GM15510 (cell line): ENCODE measurements around the gene NDUFB3.

Experiments
- POLR2A ChIP-seq: IDR thresholded peaks from 3 replicates; pipeline ENCODE4 v1.6.1; 2011; ENCODE audit warnings: borderline replicate concordance; ENCODE audit not compliant: insufficient read length; ENCODE audit errors: extremely low read depth

Gene NDUFB3

DNA sequence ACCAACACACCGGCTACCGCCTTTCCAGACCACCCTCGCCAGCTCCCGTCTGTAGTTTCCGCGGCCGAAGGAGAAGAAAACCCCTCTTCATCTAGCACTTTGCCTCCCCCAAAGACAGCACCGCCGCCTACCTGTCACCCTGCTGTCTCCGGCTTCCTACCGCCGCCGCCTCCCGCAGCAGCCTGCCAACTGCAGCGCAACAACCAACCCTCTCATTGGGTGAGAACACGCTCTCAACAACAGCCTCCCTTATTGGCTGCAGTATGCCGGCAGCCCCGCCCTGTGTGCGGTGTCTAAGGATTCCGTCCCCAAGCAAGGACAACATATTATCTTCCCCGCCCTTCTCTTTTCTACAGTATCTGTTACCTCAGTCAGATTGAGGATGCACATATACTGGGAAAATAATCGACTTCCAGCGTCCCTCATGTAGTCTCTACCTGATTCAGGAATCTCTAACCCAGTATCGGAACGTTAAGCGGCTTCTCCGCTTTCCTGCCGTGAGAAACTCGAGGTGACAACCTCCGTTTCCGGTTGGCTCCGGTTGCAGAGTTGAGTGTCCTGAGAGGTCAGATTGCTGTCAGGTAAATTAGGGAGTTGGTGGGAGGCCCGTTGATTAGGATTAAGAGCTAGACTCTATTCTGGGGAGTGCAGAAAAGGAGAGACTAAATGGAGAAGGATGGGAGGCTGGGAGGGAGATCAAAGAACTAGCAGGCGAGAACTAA is at the start of gene NDUFB3, which contains the start of gene HYCC2:
NDUFB3 (plus strand) TSS at position 523 of the 722 bp plus-strand sequence. CDS start 6,882 bp downstream, outside the sequence.
HYCC2 (minus strand) TSS at position 193 of the 722 bp plus-strand sequence. CDS start 47,662 bp downstream, outside the sequence.
- peak; percentile 42 for TF ChIP-seq POLR2A

- no peak for TF ChIP-seq POLR2A
Observed at GRCh38 chr2:201024518-201024917, 47.3 kb upstream of the NDUFB3 start.

DNA sequence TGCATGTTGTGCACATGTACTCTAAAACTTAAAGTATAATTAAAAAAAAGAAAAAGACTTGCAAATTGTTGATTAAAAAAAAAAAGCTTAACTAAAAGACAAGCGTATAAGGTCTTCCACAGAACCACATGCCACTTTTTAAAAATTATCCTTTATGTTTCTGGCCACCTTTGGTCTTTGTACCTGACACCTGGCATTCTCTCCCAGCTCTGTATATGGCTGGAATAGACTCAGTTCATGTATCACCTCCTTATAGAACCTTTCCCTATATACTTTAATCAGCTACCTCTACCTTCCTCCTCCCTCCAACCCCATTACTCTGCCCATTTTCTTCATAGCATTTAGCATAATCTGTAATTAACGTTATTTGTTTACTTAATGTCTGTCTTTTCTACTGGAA is 32.9 kb upstream of the NDUFB3 start:
- TF ChIP-seq POLR2A = no peak

GRCh38 chr2:201040867-201041628 is 30.8 kb upstream of the NDUFB3 start:
- no peak for TF ChIP-seq POLR2A

GRCh38 chr2:201046881-201047280 is 24.9 kb upstream of the NDUFB3 start:
- no peak for TF ChIP-seq POLR2A

GRCh38 chr2:201049455-201049854 is 22.3 kb upstream of the NDUFB3 start:
- TF ChIP-seq POLR2A = no peak

- TF ChIP-seq POLR2A = no peak
Observed at GRCh38 chr2:201057087-201057521, 14.7 kb upstream of the NDUFB3 start.

- TF ChIP-seq POLR2A = no peak
Observed at GRCh38 chr2:201057715-201058248, 14.0 kb upstream of the NDUFB3 start.

DNA sequence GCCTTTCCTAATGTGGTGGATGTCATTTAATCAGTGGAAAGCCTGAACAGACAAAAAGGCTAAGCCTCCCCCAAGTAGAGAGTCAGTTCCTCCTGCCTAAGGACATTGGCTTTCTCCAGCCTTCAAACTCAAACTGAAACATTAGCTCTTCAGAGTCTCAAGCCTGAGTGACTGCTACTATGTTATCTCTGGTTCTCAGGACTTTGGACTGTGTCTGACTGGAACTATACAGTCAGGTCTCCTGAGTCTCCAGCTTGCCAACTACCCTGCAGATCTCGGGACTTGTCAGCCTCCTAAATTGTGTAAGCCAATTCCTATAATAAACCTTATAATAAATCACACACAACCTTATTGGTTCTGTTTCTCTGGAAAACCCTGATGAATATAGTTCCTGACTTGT is 12.9 kb upstream of the NDUFB3 start:
- TF ChIP-seq POLR2A = no peak

DNA sequence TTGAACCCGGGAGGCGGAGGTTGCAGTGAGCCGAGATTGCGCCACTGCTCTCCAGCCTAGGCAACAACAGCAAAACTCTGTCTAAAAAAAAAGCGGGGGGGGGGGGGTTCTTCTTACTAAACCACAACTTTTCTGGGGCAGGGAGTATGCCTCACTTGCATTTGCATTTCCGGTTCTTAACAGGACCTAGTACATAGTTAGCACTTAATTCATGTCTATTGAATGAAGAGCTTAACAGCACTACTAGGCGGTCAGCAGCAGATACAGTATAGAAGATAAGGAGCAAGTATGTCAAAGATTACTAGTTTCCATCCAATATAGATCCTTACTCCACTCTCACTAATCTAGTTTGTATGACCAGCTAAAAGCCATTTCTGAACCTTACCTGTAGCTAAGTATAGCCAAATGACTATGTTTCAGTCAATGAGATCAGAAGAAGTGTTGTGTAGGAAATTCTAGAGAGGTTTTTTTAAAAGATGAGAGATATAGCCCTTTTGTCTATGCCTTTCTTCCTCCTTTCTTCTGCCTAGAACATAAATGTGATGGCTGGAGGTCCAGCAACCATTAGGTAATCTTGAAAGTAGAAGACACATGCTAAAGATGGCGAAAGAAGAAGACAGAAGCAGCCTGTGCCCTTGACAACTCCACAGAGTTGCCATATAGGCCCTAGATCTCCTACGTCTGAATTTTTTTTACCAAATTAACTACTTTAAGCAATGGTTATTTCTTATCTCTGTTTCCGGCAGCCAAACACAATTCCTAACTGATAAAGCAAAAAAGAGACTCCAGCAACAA is 11.6 kb upstream of the NDUFB3 start:
- TF ChIP-seq POLR2A = no peak

DNA sequence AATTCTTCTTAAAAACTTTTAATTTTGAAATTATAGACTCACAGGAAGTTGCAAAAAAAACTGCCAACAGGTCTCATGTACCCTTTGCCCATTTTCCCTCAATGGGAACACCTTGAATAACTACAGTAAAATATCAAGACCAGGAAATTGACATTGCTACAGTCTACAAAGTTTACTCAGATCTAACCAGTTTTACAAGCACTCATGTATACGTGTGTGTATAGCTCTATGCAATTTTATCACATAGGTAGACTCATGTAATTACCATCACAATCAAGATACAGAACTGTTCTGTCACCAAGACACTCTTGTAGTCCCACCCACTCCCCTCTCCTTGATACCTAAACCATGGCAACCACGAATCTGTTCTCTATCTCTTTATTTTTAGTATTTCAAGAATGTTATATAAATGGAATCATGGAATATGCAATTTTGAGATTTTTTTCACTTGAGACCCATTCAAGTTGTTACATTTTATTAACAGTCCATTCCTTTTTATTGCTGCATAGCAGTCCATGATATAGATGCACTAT is 6.9 kb upstream of the NDUFB3 start:
- no peak for TF ChIP-seq POLR2A

DNA sequence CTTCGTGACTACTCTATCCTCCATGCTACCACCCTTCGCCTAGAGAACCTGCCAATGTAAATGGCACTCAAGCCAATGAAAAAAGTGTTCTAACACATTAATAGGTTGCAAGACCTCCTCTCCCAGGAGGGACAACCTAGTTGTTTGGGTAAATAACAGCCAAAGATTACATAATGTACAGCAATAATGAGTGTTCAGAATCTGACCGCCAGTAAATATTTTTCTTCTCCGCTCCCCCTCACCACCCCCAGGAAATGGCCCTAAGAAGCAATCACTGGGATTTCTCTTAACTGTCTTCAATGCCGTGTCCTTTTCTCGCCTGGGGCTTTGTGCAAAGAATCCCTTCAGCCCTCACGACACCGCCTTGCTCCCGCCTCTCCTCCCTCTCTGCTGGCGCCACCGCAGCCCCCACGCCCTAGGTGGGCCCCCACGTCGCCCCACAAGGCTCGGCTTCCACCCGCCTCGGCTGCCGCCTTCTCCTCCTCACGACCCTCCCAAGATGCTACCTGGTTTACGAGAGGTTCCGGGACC is 788 bp upstream of the NDUFB3 start:
- TF ChIP-seq POLR2A = no peak

GRCh38 chr2:201072201-201072530 is 365 bp downstream of the NDUFB3 start:
- no peak for TF ChIP-seq POLR2A

DNA sequence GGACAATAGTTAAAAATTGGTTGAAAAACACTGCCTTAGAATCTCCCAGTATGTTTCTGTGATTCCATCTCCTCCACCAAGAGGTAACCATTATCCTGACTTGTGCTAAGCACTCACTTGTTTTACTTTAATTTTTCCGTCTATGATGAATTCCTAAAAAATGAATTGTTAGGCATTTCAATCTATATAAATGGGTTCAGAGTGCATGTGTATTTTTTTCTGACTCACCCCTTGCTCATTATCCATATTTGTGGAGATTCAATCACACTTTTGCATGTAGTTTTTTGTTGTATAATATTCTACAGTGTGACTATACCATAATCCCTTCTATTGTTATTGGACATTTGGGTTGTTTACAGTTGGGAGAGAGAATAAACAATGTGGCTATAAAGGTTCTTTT is 1.3 kb downstream of the NDUFB3 start:
- TF ChIP-seq POLR2A = no peak

GRCh38 chr2:201074996-201075395 is 3.2 kb downstream of the NDUFB3 start:
- TF ChIP-seq POLR2A = no peak

- no peak for TF ChIP-seq POLR2A
Observed at GRCh38 chr2:201084863-201085262, 13.1 kb downstream of the NDUFB3 start.
